A549 (cell line): Measurements from ENCODE around the gene ACIN1. TPM values are rescaled to one million over a fixed set of nuclear protein-coding genes. Genes with fewer than 3 reads are reported as not detected.

Source experiments
- ATAC-seq, 2 experiments: fragments of 200-7000 bp in 1 of 2; fragments of >200 bp in 1 of 2; cut with Nextera tagmentation in 1 of 2; cut with Tn5 transposase in 1 of 2; 3 replicates each; pipeline versions ENCODE4 v1.8.0 to v1.9.1; 2018 to 2020; ENCODE audit warnings: mild to moderate bottlenecking in 1 of 2, moderate library complexity in 1 of 2
- CTCF ChIA-PET: fragments of 300-600 bp; sonication (Branson Sonifier 250); formaldehyde crosslinking; extraction: SDS; loops from one replicate; lab custom pipeline; 2021; ENCODE audit warnings: antibody characterized with exemption, inconsistent platforms; lab: Yijun Ruan, JAX
- POLR2A ChIA-PET: fragments of 350-600 bp; formaldehyde crosslinking; extraction: SDS; loops from one replicate; lab custom pipeline; 2021; ENCODE audit warnings: antibody characterized with exemption, inconsistent platforms; lab: Yijun Ruan, JAX
- DNase-seq, 2 experiments: peaks; one replicate each; pipeline versions ENCODE4 v3.0.0 to v3.0.0-alpha.2; 2011 to 2016; ENCODE audit warnings: low read depth in 1 of 2, low spot score in 1 of 2
- FAIRE-seq: peaks from 2 replicates; lab custom pipeline; 2011; peaks lifted over from hg19 to GRCh38; lab: Jason Lieb, UNC
- H3K27ac ChIP-seq, 2 experiments: fragments of >200 bp; sonication (Bioruptor Twin); formaldehyde crosslinking; 3 replicates each; pipeline ENCODE4 v1.5.1; 2016 to 2017
- H3K4me1 ChIP-seq: fragments of >200 bp; sonication (Bioruptor Twin); formaldehyde crosslinking; 3 replicates; pipeline ENCODE4 v1.6.1; 2016
- H3K4me2 ChIP-seq: fragments of >200 bp; sonication (Bioruptor Twin); formaldehyde crosslinking; 3 replicates; pipeline ENCODE4 v1.6.1; 2016
- H3K4me3 ChIP-seq: fragments of >200 bp; sonication (Bioruptor Twin); formaldehyde crosslinking; 3 replicates; pipeline ENCODE4 v1.5.1; 2016
- H3K9me3 ChIP-seq: fragments of >200 bp; sonication (Bioruptor Twin); formaldehyde crosslinking; 3 replicates; pipeline ENCODE4 v1.6.1; 2016
- ATOH8 ChIP-seq: fragments of 250-450 bp; sonication (Bioruptor Pico); IDR thresholded peaks from 2 replicates; pipeline ENCODE4 v1.5.0; 2020; ENCODE audit warnings: low read depth, mild to moderate bottlenecking, moderate library complexity
- CBX2 ChIP-seq: fragments of 200-600 bp; sonication (generic); IDR thresholded peaks from 2 replicates; pipeline ENCODE4 v1.6.1; 2016; ENCODE audit warnings: low read depth, mild to moderate bottlenecking, borderline replicate concordance
- CBX8 ChIP-seq: fragments of 200-600 bp; sonication (generic); IDR thresholded peaks from 2 replicates; pipeline ENCODE4 v1.6.1; 2016
- E2F6 ChIP-seq: IDR thresholded peaks from 2 replicates; pipeline ENCODE4 v1.6.1; 2012; ENCODE audit warnings: low read depth, borderline replicate concordance
- EHF ChIP-seq: fragments of 250-450 bp; sonication (Bioruptor Pico); IDR thresholded peaks from 2 replicates; pipeline ENCODE4 v1.5.0; 2020; ENCODE audit warnings: mild to moderate bottlenecking
- FOSL2 ChIP-seq, 2 experiments: fragments of 450-650 bp in 1 of 2; fragments of >200 bp in 1 of 2; sonication (Bioruptor Twin) in 1 of 2; formaldehyde crosslinking; IDR thresholded peaks; 2 replicates each; pipeline versions ENCODE4 v1.5.0 to v1.6.1; 2016 to 2020; ENCODE audit warnings: mild to moderate bottlenecking in 1 of 2, moderate library complexity in 1 of 2
- FOXS1 ChIP-seq: fragments of 250-450 bp; sonication (Bioruptor Pico); IDR thresholded peaks from 2 replicates; pipeline ENCODE4 v1.5.0; 2020; ENCODE audit warnings: mild to moderate bottlenecking, moderate library complexity
- HDAC2 ChIP-seq: fragments of 200-600 bp; sonication (generic); IDR thresholded peaks from 2 replicates; pipeline ENCODE4 v1.6.1; 2016
- HMGXB4 ChIP-seq: fragments of 250-450 bp; sonication (Bioruptor Pico); IDR thresholded peaks from 2 replicates; pipeline ENCODE4 v1.5.0; 2021; ENCODE audit warnings: mild to moderate bottlenecking, moderate library complexity, borderline replicate concordance
- HOXA7 ChIP-seq: fragments of 250-450 bp; sonication (Bioruptor Pico); IDR thresholded peaks from 2 replicates; pipeline ENCODE4 v1.5.0; 2020; ENCODE audit warnings: mild to moderate bottlenecking, moderate library complexity
- HOXB5 ChIP-seq: fragments of 250-450 bp; sonication (Bioruptor Pico); IDR thresholded peaks from 2 replicates; pipeline ENCODE4 v1.5.0; 2020; ENCODE audit warnings: mild to moderate bottlenecking, moderate library complexity
- JUN ChIP-seq, 2 experiments: fragments of >200 bp; sonication (Bioruptor Twin); formaldehyde crosslinking; IDR thresholded peaks; 2 replicates in 1 of 2; 3 replicates in 1 of 2; pipeline ENCODE4 v1.6.1; 2016 to 2017
- KDM1A ChIP-seq: fragments of 200-600 bp; sonication (generic); IDR thresholded peaks from 2 replicates; pipeline ENCODE4 v1.6.1; 2016; ENCODE audit warnings: low read depth, mild to moderate bottlenecking
- KDM5A ChIP-seq: fragments of 200-600 bp; sonication (generic); IDR thresholded peaks from 2 replicates; pipeline ENCODE4 v1.6.1; 2016; ENCODE audit warnings: antibody characterized with exemption, mild to moderate bottlenecking
- MAFK ChIP-seq: fragments of 450-650 bp; IDR thresholded peaks from 2 replicates; pipeline ENCODE4 v1.6.1; 2014; ENCODE audit not compliant: partially characterized antibody
- MAZ ChIP-seq: fragments of 150-350 bp; IDR thresholded peaks from 2 replicates; pipeline ENCODE4 v1.6.1; 2014; ENCODE audit warnings: antibody characterized with exemption, low read depth, low read length, borderline replicate concordance
- NPAS2 ChIP-seq: fragments of 250-450 bp; sonication (Bioruptor Pico); IDR thresholded peaks from 2 replicates; pipeline ENCODE4 v1.8.0; 2022; ENCODE audit warnings: mild to moderate bottlenecking, moderate library complexity, borderline replicate concordance
- POLR2A ChIP-seq: IDR thresholded peaks from 2 replicates; pipeline ENCODE4 v1.6.1; 2012; ENCODE audit warnings: mild to moderate bottlenecking, low read length
- RAD21 ChIP-seq, 2 experiments: fragments of >200 bp in 1 of 2; sonication (Bioruptor Twin) in 1 of 2; formaldehyde crosslinking in 1 of 2; IDR thresholded peaks in 1 of 2; conservative IDR thresholded peaks in 1 of 2; 2 replicates in 1 of 2; 3 replicates in 1 of 2; pipeline ENCODE4 v1.6.1; 2012 to 2018; ENCODE audit warnings: inconsistent platforms in 1 of 2
- RCOR1 ChIP-seq: fragments of 150-350 bp; IDR thresholded peaks from 2 replicates; pipeline ENCODE4 v1.6.1; 2014; ENCODE audit warnings: antibody characterized with exemption, low read length, low read depth
- RFX5 ChIP-seq: fragments of 450-650 bp; IDR thresholded peaks from 2 replicates; pipeline ENCODE4 v1.7.1; 2014; ENCODE audit warnings: antibody characterized with exemption, mild to moderate bottlenecking, moderate library complexity
- ZC3H11A ChIP-seq: fragments of 450-650 bp; IDR thresholded peaks from 2 replicates; pipeline ENCODE4 v1.6.1; 2014; ENCODE audit warnings: antibody characterized with exemption, mild to moderate bottlenecking
- ZNF302 ChIP-seq: fragments of 250-450 bp; sonication (Bioruptor Pico); IDR thresholded peaks from 2 replicates; pipeline ENCODE4 v1.9.0; 2021; ENCODE audit warnings: inconsistent platforms, mild to moderate bottlenecking, moderate library complexity
- WGBS: methylation state at CpG from one replicate; pipeline ENCODE4 v1.1.6; 2017; ENCODE audit errors: missing lambda C conversion rate; 5-methylcytosine and 5-hydroxymethylcytosine counted together
- polyA plus RNA-seq, 4 experiments: library from polyadenylated mRNA; depleted of rRNA in 3 of 4; stranded (reverse); fragments of >200 nt; fragmentation: RNase III in 1 of 4; extraction: RNeasy Plus Mini Kit Qiagen cat#74134 plus additional on column Dnase treatment in 1 of 4; gene quantifications; 2 replicates in 3 of 4; 3 replicates in 1 of 4; pipeline ENCODE4 v1.2.3, GENCODE V29; 2011 to 2017
- TF ChIP-seq, protein P1 (sequence below): fragments of >200 bp; sonication (Bioruptor Twin); formaldehyde crosslinking; IDR thresholded peaks from 3 replicates; pipeline ENCODE4 v1.6.1; 2016
- TF ChIP-seq, protein P2 (sequence below): IDR thresholded peaks from 2 replicates; pipeline ENCODE4 v1.6.1; 2012

The ACIN1 gene
- polyA plus RNA-seq, 2 of the 4 experiments (the other 2 are of a cell fraction): 140 to 147 TPM

GRCh38 chr14:23043754-23044153, 51.2 kb downstream of the ACIN1 start:
- DNase-seq (no peak), ATAC-seq (no peak), FAIRE-seq (no peak)
- ChIA-PET CTCF (interaction anchor here (0.8 to 33.8 kb wide), 7 partner anchors 10 to 55 kb away, joined by 3 to 1206 read pairs (median 3); partner anchors contain the start of genes AJUBA and CDH24), POLR2A (no interaction called here)
- WGBS: 90% methylated on average over 3 of the region's 3 CpGs
- Histone ChIP-seq H3K4me3 (no peak overlapping the region), H3K27ac (no peak overlapping the region), H3K4me1 (peaks cover 6% of the 10 kb centered on the region; the same call in 1 of the 3 replicates), H3K9me3 (no peaks in the 10 kb centered on the region), H3K4me2 (no peak overlapping the region)
- TF ChIP-seq HMGXB4 (CRISPR knock-in tag): no peak
- no peak for TF ChIP-seq JUN (IDR thresholded peaks at IDR 0.05)
- no peak for TF ChIP-seq RAD21 (conservative IDR thresholded peaks at IDR 0.05 in 1 of 2, IDR thresholded peaks at IDR 0.05 in 1 of 2)
- TF ChIP-seq ZNF302 (CRISPR knock-in tag): no peak
- no peak for TF ChIP-seq NPAS2 (CRISPR knock-in tag)
- no peak for TF ChIP-seq KDM1A
- no peak for TF ChIP-seq ATOH8 (CRISPR knock-in tag)
- no peak for TF ChIP-seq EHF (CRISPR knock-in tag)
- no peak for TF ChIP-seq ZC3H11A
- TF ChIP-seq MAZ: no peak

DNA sequence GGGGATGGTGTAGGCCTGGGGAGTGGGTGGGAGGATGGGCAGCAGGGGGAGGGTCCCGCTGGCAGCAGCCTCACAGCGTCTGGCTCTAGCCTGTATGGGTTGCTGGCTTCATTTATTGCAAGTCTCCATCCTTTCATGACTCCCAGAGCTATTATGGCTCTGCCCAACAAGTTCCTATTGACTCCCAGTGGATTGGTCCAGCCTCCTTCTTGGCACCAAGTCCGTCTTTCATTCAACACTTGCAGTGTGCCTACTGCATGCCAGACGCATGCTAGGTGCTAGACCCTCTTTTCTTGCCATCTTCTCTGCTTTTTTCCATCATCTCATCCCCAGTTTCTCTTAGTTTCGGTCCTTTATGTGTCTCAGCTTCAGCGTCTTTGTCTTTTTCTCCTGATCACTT, 51.8 kb downstream of the ACIN1 start:
- Histone ChIP-seq H3K4me1 (peaks cover 6% of the 10 kb centered on the region; the same call in 1 of the 3 replicates), H3K4me3 (no peak overlapping the region), H3K27ac (no peak overlapping the region), H3K9me3 (no peaks in the 10 kb centered on the region), H3K4me2 (no peak overlapping the region)
- TF ChIP-seq ZC3H11A (no peak), RCOR1 (no peak), POLR2A (no peak), MAZ (no peak), HDAC2 (no peak), CBX8 (no peak), E2F6 (no peak), RFX5 (no peak), FOXS1 (CRISPR knock-in tag) (no peak), HOXA7 (no peak), MAFK (no peak), FOSL2 (IDR thresholded peaks at IDR 0.05) (no peak), FOSL2 (CRISPR knock-in tag; IDR thresholded peaks at IDR 0.05) (no peak), CBX2 (no peak), KDM5A (no peak), ZNF302 (CRISPR knock-in tag) (no peak), EHF (CRISPR knock-in tag) (no peak), HOXB5 (CRISPR knock-in tag) (no peak)
- TF ChIP-seq, protein P1, sequence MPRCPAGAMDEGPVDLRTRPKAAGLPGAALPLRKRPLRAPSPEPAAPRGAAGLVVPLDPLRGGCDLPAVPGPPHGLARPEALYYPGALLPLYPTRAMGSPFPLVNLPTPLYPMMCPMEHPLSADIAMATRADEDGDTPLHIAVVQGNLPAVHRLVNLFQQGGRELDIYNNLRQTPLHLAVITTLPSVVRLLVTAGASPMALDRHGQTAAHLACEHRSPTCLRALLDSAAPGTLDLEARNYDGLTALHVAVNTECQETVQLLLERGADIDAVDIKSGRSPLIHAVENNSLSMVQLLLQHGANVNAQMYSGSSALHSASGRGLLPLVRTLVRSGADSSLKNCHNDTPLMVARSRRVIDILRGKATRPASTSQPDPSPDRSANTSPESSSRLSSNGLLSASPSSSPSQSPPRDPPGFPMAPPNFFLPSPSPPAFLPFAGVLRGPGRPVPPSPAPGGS: no peak
- TF ChIP-seq, protein P2, sequence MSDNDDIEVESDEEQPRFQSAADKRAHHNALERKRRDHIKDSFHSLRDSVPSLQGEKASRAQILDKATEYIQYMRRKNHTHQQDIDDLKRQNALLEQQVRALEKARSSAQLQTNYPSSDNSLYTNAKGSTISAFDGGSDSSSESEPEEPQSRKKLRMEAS: no peak
- POLR2A ChIA-PET: interaction anchor here (1.0 kb wide), 1 partner anchor 36 kb away, joined by 3 read pairs; no protein-coding TSS in a partner anchor
- ATAC-seq (no peak), DNase-seq (no peak), FAIRE-seq (no peak)
- CTCF ChIA-PET: interaction anchor here (0.8 to 33.8 kb wide), 12 partner anchors 11 to 191 kb away, joined by 3 to 1206 read pairs (median 4); partner anchors contain the start of genes AJUBA and CDH24
- WGBS: 75% methylated on average over 6 of the region's 6 CpGs
